IPS-15b (cell line): ENCODE results near the gene POTEG.
"Not testable (repeated sequence)": the region's sequence is repeated elsewhere in the genome, so short reads cannot be mapped to it uniquely, and the experiment has no call there.

Source experiments
- H3K27me3 ChIP-seq: one replicate; pipeline ENCODE4 v1.6.1; 2013; ENCODE audit warnings: low read length; ENCODE audit not compliant: control insufficient read depth, insufficient read depth
- H3K36me3 ChIP-seq: one replicate; pipeline ENCODE4 v1.6.1; 2013; ENCODE audit warnings: low read length; ENCODE audit not compliant: control insufficient read depth, insufficient read depth
- H3K4me1 ChIP-seq: one replicate; pipeline ENCODE4 v1.6.1; 2013; ENCODE audit warnings: mild to moderate bottlenecking, low read length; ENCODE audit not compliant: control insufficient read depth, insufficient read depth
- H3K4me3 ChIP-seq: one replicate; pipeline ENCODE4 v1.5.1; 2013; ENCODE audit warnings: low read depth, low read length
- H3K9ac ChIP-seq: one replicate; pipeline ENCODE4 v1.6.1; 2013; ENCODE audit warnings: low read depth, mild to moderate bottlenecking, low read length
- H3K9me3 ChIP-seq: one replicate; pipeline ENCODE4 v1.6.1; 2013; ENCODE audit warnings: mild to moderate bottlenecking, low read length; ENCODE audit not compliant: control insufficient read depth, insufficient read depth

The POTEG gene

DNA sequence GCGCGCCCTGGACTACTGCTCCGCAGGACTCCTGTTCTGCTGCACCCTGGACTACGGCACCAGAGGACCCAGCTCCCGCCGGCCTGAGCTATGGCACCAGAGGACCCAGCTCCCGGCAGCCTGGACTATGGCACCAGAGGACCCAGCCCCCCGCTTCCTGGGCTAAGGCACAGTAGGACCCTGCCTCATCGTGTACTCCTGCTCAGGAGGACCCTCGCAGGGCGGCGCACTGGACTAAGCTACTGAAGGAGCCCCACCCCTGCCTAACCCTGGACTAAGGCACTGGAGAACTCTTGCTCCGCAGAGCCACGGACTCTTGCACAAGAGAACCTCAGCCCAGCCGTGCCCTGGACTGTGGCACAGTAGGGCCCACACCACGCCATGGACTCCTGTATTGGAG is 71.3 kb downstream of the POTEG start:
- H3K27me3 ChIP-seq = not testable (repeated sequence)

DNA sequence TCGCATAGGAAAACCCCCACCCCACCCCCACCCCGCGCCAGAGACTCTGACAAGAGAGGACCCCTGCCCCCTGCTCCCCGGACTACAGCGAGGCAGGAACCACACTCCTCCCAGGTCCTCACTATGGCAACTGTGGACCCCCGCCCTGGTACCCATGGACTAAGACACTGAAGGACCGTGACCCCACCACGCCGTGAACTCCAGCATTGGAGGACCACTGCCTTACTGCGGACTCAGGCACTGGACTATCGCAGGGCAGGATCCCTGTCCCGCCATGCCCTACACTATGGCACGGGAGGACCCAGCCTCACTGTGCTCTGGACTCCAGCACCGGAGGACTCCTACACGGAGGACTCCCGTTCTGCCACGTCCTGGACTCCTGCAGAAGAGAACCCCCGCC is 71.8 kb downstream of the POTEG start:
- not testable (repeated sequence) for H3K9me3 ChIP-seq, H3K36me3 ChIP-seq, H3K27me3 ChIP-seq, H3K4me1 ChIP-seq, H3K4me3 ChIP-seq, H3K9ac ChIP-seq

More for the DNA sequence above, 71.3 kb downstream of the POTEG start:
- not testable (repeated sequence) for H3K4me1 ChIP-seq, H3K9ac ChIP-seq, H3K4me3 ChIP-seq, H3K9me3 ChIP-seq, H3K36me3 ChIP-seq

DNA sequence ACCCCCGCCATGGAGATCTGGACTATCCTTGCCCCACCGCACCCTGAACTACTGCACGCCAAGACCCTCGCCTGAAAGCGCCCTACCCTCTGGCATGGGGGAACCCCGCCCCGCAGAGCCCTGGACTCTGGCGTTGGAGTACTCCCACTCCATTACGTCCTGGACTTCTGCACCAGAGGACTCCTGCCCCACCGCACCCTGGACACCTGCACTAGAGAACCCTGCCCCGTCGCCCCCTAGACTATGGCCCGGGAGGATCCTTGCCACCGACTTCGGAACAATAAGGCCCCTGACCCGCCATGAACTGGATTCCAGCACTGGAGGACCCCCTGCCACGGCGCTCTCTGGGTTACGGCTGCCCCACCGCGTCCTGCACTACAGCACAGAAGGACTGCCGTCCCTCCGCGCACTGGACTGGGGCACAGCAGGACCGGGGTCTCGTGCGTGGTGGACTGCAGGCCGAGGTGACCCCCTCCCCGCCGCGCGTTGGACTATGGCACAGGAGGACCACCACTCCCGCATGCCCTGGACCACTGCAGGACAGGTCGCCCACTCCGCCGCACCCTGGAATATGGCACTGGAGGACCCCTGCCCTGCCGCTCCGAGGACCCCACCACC is 72.4 kb downstream of the POTEG start:
- not testable (repeated sequence) for H3K36me3 ChIP-seq, H3K9ac ChIP-seq, H3K4me1 ChIP-seq, H3K27me3 ChIP-seq, H3K4me3 ChIP-seq, H3K9me3 ChIP-seq

DNA sequence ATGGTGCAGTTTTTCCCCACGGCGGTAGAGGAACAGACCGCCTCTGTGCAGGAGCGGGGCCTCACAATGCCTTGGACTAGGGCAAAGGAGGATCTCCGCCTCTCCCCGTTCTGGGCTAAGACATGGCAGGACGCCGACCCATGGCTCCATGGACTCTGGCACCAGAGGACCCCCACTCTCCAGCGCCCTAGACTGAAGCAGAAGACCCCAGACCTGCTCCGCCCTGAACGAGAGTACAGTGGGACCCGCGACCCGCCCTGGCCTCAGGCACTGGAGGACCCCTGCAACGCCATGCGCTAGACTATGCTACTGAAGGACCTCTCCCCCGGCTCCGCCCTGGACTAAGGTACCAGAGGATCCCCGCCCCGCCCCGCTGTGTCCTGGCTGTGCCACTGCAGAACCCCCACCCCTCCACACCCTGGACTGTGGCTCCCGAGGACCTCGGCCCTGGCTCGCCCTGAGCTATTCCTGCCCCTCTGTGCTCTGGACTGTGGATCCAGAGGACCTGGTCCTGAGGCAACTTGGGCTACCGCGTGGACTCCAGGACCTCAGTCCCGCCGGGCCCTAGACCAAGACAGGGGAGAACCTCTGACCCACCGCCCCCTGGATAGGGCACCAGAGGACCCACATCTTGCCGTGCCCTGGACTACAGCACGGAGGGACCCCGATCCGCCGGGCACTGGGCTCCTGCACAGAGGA is 73.1 kb downstream of the POTEG start:
- not testable (repeated sequence) for H3K36me3 ChIP-seq, H3K4me3 ChIP-seq, H3K9ac ChIP-seq, H3K27me3 ChIP-seq, H3K9me3 ChIP-seq, H3K4me1 ChIP-seq
